B cell (primary cell): ENCODE data around the gene GPR162.

Experiments
- CTCF ChIP-seq: fragments of 200-600 bp; IDR thresholded peaks from one replicate; pipeline ENCODE4 v1.8.0; 2022; ENCODE audit warnings: antibody characterized with exemption, mild to moderate bottlenecking
- EZH2 ChIP-seq: IDR thresholded peaks from 2 replicates; pipeline ENCODE4 v1.6.1; 2012; ENCODE audit warnings: borderline replicate concordance, low read depth, mild to moderate bottlenecking, moderate library complexity, low read length; ENCODE audit not compliant: insufficient read depth, poor library complexity, severe bottlenecking

GRCh38 chr12:6792522-6793201 is 29.0 kb upstream of the GPR162 start:
- TF ChIP-seq CTCF (no peak), EZH2 (no peak)
